ENCODE data around the gene CD80. TPM values are rescaled to one million over a fixed set of nuclear protein-coding genes. Genes with fewer than 3 reads are reported as not detected.

CD80 gene
- polyA plus RNA-seq, 1 of the 3 experiments (the other 2 are of a cell fraction): not detected

GRCh38 chr3:119560160-119560559 is 746 bp upstream of the CD80 start:
- Histone ChIP-seq H3K36me3 (replicated peaks in 1 of 2; ENCODE audit: control insufficient read depth in 1 of 2, insufficient read depth in 2 of 2, low read length in 1 of 2) (no peaks in the 10 kb centered on the region), H3K27me3 (ENCODE audit: insufficient read depth) (no peaks in the 10 kb centered on the region), H3K4me2 (no peak overlapping the region), H4K20me1 (ENCODE audit: insufficient read depth) (no peaks in the 10 kb centered on the region), H3K9me3 (no peaks in the 10 kb centered on the region), H3K79me2 (ENCODE audit: insufficient read depth) (no peaks in the 10 kb centered on the region), H3K9me2 (no peaks in the 10 kb centered on the region), H3K4me1 (ENCODE audit: control insufficient read depth in 1 of 2, insufficient read depth in 2 of 2, low read depth in 1 of 2, low read length in 1 of 2) (no peaks in the 10 kb centered on the region; a peak in 1 of 4 replicates), H3K27ac (ENCODE audit: low read depth in 2 of 2, low read length in 1 of 2) (no peak overlapping the region), H3K4me3 (ENCODE audit: low read depth in 2 of 2, low read length in 1 of 2) (no peak overlapping the region), H3K9ac (no peak overlapping the region), H2AFZ (ENCODE audit: low read depth) (no peak overlapping the region), H3F3A (replicated peaks; ENCODE audit: insufficient read depth) (no peaks in the 10 kb centered on the region)
- CTCF ChIA-PET: no interaction called here
- no peak for DNase-seq
- POLR2A ChIA-PET: no interaction called here
- 81% methylated on average over 5 of the region's 5 CpGs for WGBS (ENCODE audit: low lambda C conversion rate)
- TF ChIP-seq RFX5 (IDR thresholded peaks at IDR 0.05; ENCODE audit: low read length) (no peak), TCF12 (IDR thresholded peaks at IDR 0.05) (no peak), CHD2 (IDR thresholded peaks at IDR 0.05; ENCODE audit: low read length, partially characterized antibody) (no peak), GATA2 (CRISPR knock-in tag; IDR thresholded peaks at IDR 0.05) (no peak), SMC3 (IDR thresholded peaks at IDR 0.05; ENCODE audit: low read depth, low read length) (no peak), RCOR1 (IDR thresholded peaks at IDR 0.05; ENCODE audit: low read length) (no peak)

- ChIA-PET POLR2A (no interaction called here), CTCF (no interaction called here)
- H3K4me2 ChIP-seq: no peak overlapping the region
- H3K79me2 ChIP-seq (ENCODE audit: insufficient read depth): no peaks in the 10 kb centered on the region
- TF ChIP-seq MEF2A (IDR thresholded peaks at IDR 0.05; ENCODE audit: borderline replicate concordance, low read depth): no peak
- TF ChIP-seq GABPA (IDR thresholded peaks at IDR 0.05; ENCODE audit: low read depth): no peak
- TF ChIP-seq JUND (IDR thresholded peaks at IDR 0.05): no peak
- TF ChIP-seq RXRA (IDR thresholded peaks at IDR 0.05; ENCODE audit: borderline replicate concordance, low read depth): no peak
- no peak for TF ChIP-seq EZH2phosphoT487 (IDR thresholded peaks at IDR 0.05; ENCODE audit: borderline replicate concordance, low read depth)
- TF ChIP-seq MXI1 (IDR thresholded peaks at IDR 0.05; ENCODE audit: low read depth, low read length): no peak
- H3K36me3 ChIP-seq (replicated peaks in 1 of 2; ENCODE audit: control insufficient read depth in 1 of 2, insufficient read depth in 2 of 2, low read length in 1 of 2): no peaks in the 10 kb centered on the region
- H3K4me1 ChIP-seq (ENCODE audit: control insufficient read depth in 1 of 2, insufficient read depth in 2 of 2, low read depth in 1 of 2, low read length in 1 of 2): no peaks in the 10 kb centered on the region; a peak in 1 of 4 replicates
- no peaks in the 10 kb centered on the region for H3K27me3 ChIP-seq (ENCODE audit: insufficient read depth)
- H3K9me3 ChIP-seq: no peaks in the 10 kb centered on the region
- no peaks in the 10 kb centered on the region for H4K20me1 ChIP-seq (ENCODE audit: insufficient read depth)
- H3K4me3 ChIP-seq (ENCODE audit: low read depth in 2 of 2, low read length in 1 of 2): no peak overlapping the region
- H3K27ac ChIP-seq (ENCODE audit: low read depth in 2 of 2, low read length in 1 of 2): no peak overlapping the region
- no peaks in the 10 kb centered on the region for H3F3A ChIP-seq (replicated peaks; ENCODE audit: insufficient read depth)
- H3K9ac ChIP-seq: no peak overlapping the region
- 71% methylated on average over 9 of the region's 9 CpGs for WGBS (ENCODE audit: low lambda C conversion rate)
- DNase-seq: no peak
- H3K9me2 ChIP-seq: no peaks in the 10 kb centered on the region
- H2AFZ ChIP-seq (ENCODE audit: low read depth): no peak overlapping the region
Measured at GRCh38 chr3:119558626-119559317, 642 bp downstream of the CD80 start.

GRCh38 chr3:119557877-119558269 is 1.5 kb downstream of the CD80 start:
- Histone ChIP-seq H3K27me3 (ENCODE audit: insufficient read depth) (no peaks in the 10 kb centered on the region), H3K79me2 (ENCODE audit: insufficient read depth) (no peaks in the 10 kb centered on the region), H3K4me2 (no peak overlapping the region), H3K4me3 (ENCODE audit: low read depth in 2 of 2, low read length in 1 of 2) (no peak overlapping the region), H3K9ac (no peak overlapping the region), H4K20me1 (ENCODE audit: insufficient read depth) (no peaks in the 10 kb centered on the region), H3K9me3 (no peaks in the 10 kb centered on the region), H3K36me3 (replicated peaks in 1 of 2; ENCODE audit: control insufficient read depth in 1 of 2, insufficient read depth in 2 of 2, low read length in 1 of 2) (no peaks in the 10 kb centered on the region), H2AFZ (ENCODE audit: low read depth) (no peak overlapping the region), H3K4me1 (ENCODE audit: control insufficient read depth in 1 of 2, insufficient read depth in 2 of 2, low read depth in 1 of 2, low read length in 1 of 2) (no peaks in the 10 kb centered on the region; a peak in 1 of 4 replicates), H3F3A (replicated peaks; ENCODE audit: insufficient read depth) (no peaks in the 10 kb centered on the region), H3K9me2 (no peaks in the 10 kb centered on the region), H3K27ac (ENCODE audit: low read depth in 2 of 2, low read length in 1 of 2) (no peak overlapping the region)
- TF ChIP-seq FOXM1 (IDR thresholded peaks at IDR 0.05; ENCODE audit: low read depth) (no peak), FOSL2 (IDR thresholded peaks at IDR 0.05; ENCODE audit: borderline replicate concordance, low read depth) (no peak), RAD21 (IDR thresholded peaks at IDR 0.05; ENCODE audit: low read length) (no peak), MEF2A (IDR thresholded peaks at IDR 0.05; ENCODE audit: borderline replicate concordance, low read depth) (no peak), TAF1 (IDR thresholded peaks at IDR 0.05; ENCODE audit: borderline replicate concordance, low read depth, low read length) (no peak), IRF3 (IDR thresholded peaks at IDR 0.05; ENCODE audit: low read depth, low read length) (no peak), TEAD4 (IDR thresholded peaks at IDR 0.05; ENCODE audit: borderline replicate concordance, insufficient read depth) (no peak), RFX5 (IDR thresholded peaks at IDR 0.05; ENCODE audit: low read length) (no peak)
- TF ChIP-seq, protein P1, sequence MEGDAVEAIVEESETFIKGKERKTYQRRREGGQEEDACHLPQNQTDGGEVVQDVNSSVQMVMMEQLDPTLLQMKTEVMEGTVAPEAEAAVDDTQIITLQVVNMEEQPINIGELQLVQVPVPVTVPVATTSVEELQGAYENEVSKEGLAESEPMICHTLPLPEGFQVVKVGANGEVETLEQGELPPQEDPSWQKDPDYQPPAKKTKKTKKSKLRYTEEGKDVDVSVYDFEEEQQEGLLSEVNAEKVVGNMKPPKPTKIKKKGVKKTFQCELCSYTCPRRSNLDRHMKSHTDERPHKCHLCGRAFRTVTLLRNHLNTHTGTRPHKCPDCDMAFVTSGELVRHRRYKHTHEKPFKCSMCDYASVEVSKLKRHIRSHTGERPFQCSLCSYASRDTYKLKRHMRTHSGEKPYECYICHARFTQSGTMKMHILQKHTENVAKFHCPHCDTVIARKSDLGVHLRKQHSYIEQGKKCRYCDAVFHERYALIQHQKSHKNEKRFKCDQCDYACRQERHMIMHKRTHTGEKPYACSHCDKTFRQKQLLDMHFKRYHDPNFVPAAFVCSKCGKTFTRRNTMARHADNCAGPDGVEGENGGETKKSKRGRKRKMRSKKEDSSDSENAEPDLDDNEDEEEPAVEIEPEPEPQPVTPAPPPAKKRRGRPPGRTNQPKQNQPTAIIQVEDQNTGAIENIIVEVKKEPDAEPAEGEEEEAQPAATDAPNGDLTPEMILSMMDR (IDR thresholded peaks at IDR 0.05): no peak
- 76% methylated on average over 3 of the region's 3 CpGs for WGBS (ENCODE audit: low lambda C conversion rate)
- ChIA-PET POLR2A (no interaction called here), CTCF (no interaction called here)
- DNase-seq: no peak

Data from SK-N-SH (cell line).